GM12801 (cell line): ENCODE results near the gene PARVG.

ENCODE experiments used
- CTCF ChIP-seq: IDR thresholded peaks from one replicate; pipeline ENCODE4 v1.5.1; 2011; ENCODE audit warnings: control low read depth; ENCODE audit not compliant: insufficient read length; ENCODE audit errors: extremely low read depth

Gene PARVG

GRCh38 chr22:44242946-44243724 lies 62.4 kb downstream of the PARVG start:
- no peak for TF ChIP-seq CTCF

- no peak for TF ChIP-seq CTCF
These were observed 63.0 kb downstream of the PARVG start for GRCh38 chr22:44243761-44244160.

- TF ChIP-seq CTCF = no peak
These were observed 63.6 kb downstream of the PARVG start for GRCh38 chr22:44244265-44244822.

GRCh38 chr22:44245438-44245837 lies 64.7 kb downstream of the PARVG start:
- TF ChIP-seq CTCF = no peak

GRCh38 chr22:44245867-44246266 lies 65.1 kb downstream of the PARVG start:
- no peak for TF ChIP-seq CTCF

- TF ChIP-seq CTCF = no peak
These were observed 66.0 kb downstream of the PARVG start for GRCh38 chr22:44246615-44247326.

- TF ChIP-seq CTCF = no peak
These were observed 66.6 kb downstream of the PARVG start for GRCh38 chr22:44247346-44247745.
